GM21423 (cell line): Measurements from ENCODE around the gene PCNT.
"Not testable (repeated sequence)": the region's sequence is repeated elsewhere in the genome, so short reads cannot be mapped to it uniquely, and the experiment has no call there.

ENCODE experiments used
- ATAC-seq: cut with Tn5 transposase; IDR thresholded peaks from one replicate; pipeline ENCODE4 v1.9.1; 2021; ENCODE audit warnings: mild to moderate bottlenecking, moderate library complexity; ENCODE audit not compliant: unreplicated experiment

Gene PCNT

GRCh38 chr21:46401186-46401910 is 77.4 kb downstream of the PCNT start:
- no peak for ATAC-seq

- no peak for ATAC-seq
Observed at GRCh38 chr21:46402421-46402820, 78.5 kb downstream of the PCNT start.

GRCh38 chr21:46403234-46403811 is 79.4 kb downstream of the PCNT start:
- not testable (repeated sequence) for ATAC-seq

GRCh38 chr21:46404306-46404705 is 80.3 kb downstream of the PCNT start:
- ATAC-seq, result no peak

- ATAC-seq, result no peak
Observed at GRCh38 chr21:46406001-46406400, 82.0 kb downstream of the PCNT start.

- ATAC-seq, result no peak
Observed at GRCh38 chr21:46409641-46410406, 85.9 kb downstream of the PCNT start.

- no peak for ATAC-seq
Observed at GRCh38 chr21:46410516-46410915, 86.6 kb downstream of the PCNT start.

GRCh38 chr21:46411236-46411635 is 87.3 kb downstream of the PCNT start:
- ATAC-seq, result no peak

- no peak for ATAC-seq
Observed at GRCh38 chr21:46411691-46412090, 87.7 kb downstream of the PCNT start.

GRCh38 chr21:46412521-46413364 is 88.8 kb downstream of the PCNT start:
- ATAC-seq, result no peak

GRCh38 chr21:46413365-46413696 is 89.4 kb downstream of the PCNT start:
- no peak for ATAC-seq

GRCh38 chr21:46414965-46415275 is 91.0 kb downstream of the PCNT start:
- no peak for ATAC-seq

GRCh38 chr21:46416551-46416950 is 92.6 kb downstream of the PCNT start:
- ATAC-seq, result no peak

GRCh38 chr21:46418265-46418946 is 94.5 kb downstream of the PCNT start:
- ATAC-seq, result no peak

- ATAC-seq, result no peak
Observed at GRCh38 chr21:46420241-46421190, 96.6 kb downstream of the PCNT start.

GRCh38 chr21:46421191-46421750 is 97.3 kb downstream of the PCNT start:
- no peak for ATAC-seq

- no peak for ATAC-seq
Observed at GRCh38 chr21:46421756-46422555, 98.0 kb downstream of the PCNT start.

GRCh38 chr21:46422636-46423241 is 98.8 kb downstream of the PCNT start:
- ATAC-seq, result no peak
